Measurements from ENCODE around the gene MIX23. TPM values are rescaled to one million over a fixed set of nuclear protein-coding genes. Genes with fewer than 3 reads are reported as not detected.
A peak's percentile ranks its signal among the peaks of the same experiment; 100 is the strongest.

MIX23 gene
- polyA plus RNA-seq, 2 donors: 32.9 to 41.9 TPM

- H3K36me3 ChIP-seq (ENCODE audit: control insufficient read depth in 2 of 2, insufficient read depth in 2 of 2, low read length in 1 of 2): peaks cover 0 to 3% of the 10 kb centered on the region in 2 donors
- H3K4me1 ChIP-seq (ENCODE audit: control insufficient read depth in 2 of 2, insufficient read depth in 2 of 2, low read length in 1 of 2): peaks cover 0 to 2% of the 10 kb centered on the region in 2 donors
- 58 to 63% methylated on average over 4 of the region's 4 CpGs for WGBS, 2 donors
- peak overlapping the region; percentile 15 to 33 for H3K27ac ChIP-seq (ENCODE audit: low read depth in 2 of 2, low read length in 1 of 2)
- H3K27me3 ChIP-seq (ENCODE audit: control insufficient read depth in 1 of 2, insufficient read depth in 2 of 2, low read length in 2 of 2): no peaks in the 10 kb centered on the region
- no peak overlapping the region for H3K4me3 ChIP-seq (ENCODE audit: low read depth in 1 of 2, low read length in 2 of 2)
- H3K9me3 ChIP-seq (ENCODE audit: control insufficient read depth in 2 of 2, insufficient read depth in 1 of 2, low read depth in 1 of 2, low read length in 1 of 2): no peaks in the 10 kb centered on the region
Observed at GRCh38 chr3:122356402-122356801, 26.6 kb downstream of the MIX23 start.

GRCh38 chr3:122355612-122356011 lies 27.4 kb downstream of the MIX23 start:
- H3K4me1 ChIP-seq (ENCODE audit: control insufficient read depth in 2 of 2, insufficient read depth in 2 of 2, low read length in 1 of 2): peaks cover 0 to 2% of the 10 kb centered on the region in 2 donors
- peak overlapping the region; percentile 6 to 83 for H3K27ac ChIP-seq (ENCODE audit: low read depth in 2 of 2, low read length in 1 of 2)
- H3K4me3 ChIP-seq (ENCODE audit: low read depth in 1 of 2, low read length in 2 of 2): no peak overlapping the region
- WGBS, 2 donors: 71 to 83% methylated on average over 4 of the region's 4 CpGs
- no peaks in the 10 kb centered on the region for H3K9me3 ChIP-seq (ENCODE audit: control insufficient read depth in 2 of 2, insufficient read depth in 1 of 2, low read depth in 1 of 2, low read length in 1 of 2)
- no peaks in the 10 kb centered on the region for H3K27me3 ChIP-seq (ENCODE audit: control insufficient read depth in 1 of 2, insufficient read depth in 2 of 2, low read length in 2 of 2)
- peaks cover 0 to 3% of the 10 kb centered on the region in 2 donors for H3K36me3 ChIP-seq (ENCODE audit: control insufficient read depth in 2 of 2, insufficient read depth in 2 of 2, low read length in 1 of 2)

- peaks cover 0 to 3% of the 10 kb centered on the region in 2 donors for H3K36me3 ChIP-seq (ENCODE audit: control insufficient read depth in 2 of 2, insufficient read depth in 2 of 2, low read length in 1 of 2)
- H3K27ac ChIP-seq (ENCODE audit: low read depth in 2 of 2, low read length in 1 of 2): peak overlapping the region; percentile 69 to 92
- WGBS, 2 donors: 89 to 95% methylated on average over 1 of the region's 1 CpG
- no peak overlapping the region for H3K4me3 ChIP-seq (ENCODE audit: low read depth in 1 of 2, low read length in 2 of 2)
- H3K9me3 ChIP-seq (ENCODE audit: control insufficient read depth in 2 of 2, insufficient read depth in 1 of 2, low read depth in 1 of 2, low read length in 1 of 2): no peaks in the 10 kb centered on the region
- H3K27me3 ChIP-seq (ENCODE audit: control insufficient read depth in 1 of 2, insufficient read depth in 2 of 2, low read length in 2 of 2): no peaks in the 10 kb centered on the region
- peaks cover 0 to 2% of the 10 kb centered on the region in 2 donors for H3K4me1 ChIP-seq (ENCODE audit: control insufficient read depth in 2 of 2, insufficient read depth in 2 of 2, low read length in 1 of 2)
Observed at GRCh38 chr3:122353893-122354401, 29.1 kb downstream of the MIX23 start.

GRCh38 chr3:122353215-122353614 lies 29.8 kb downstream of the MIX23 start:
- peak overlapping the region; percentile 17 to 47 for H3K27ac ChIP-seq (ENCODE audit: low read depth in 2 of 2, low read length in 1 of 2)

GRCh38 chr3:122351612-122352011 lies 31.4 kb downstream of the MIX23 start:
- Histone ChIP-seq H3K4me1 (ENCODE audit: control insufficient read depth in 2 of 2, insufficient read depth in 2 of 2, low read length in 1 of 2) (no peaks in the 10 kb centered on the region), H3K36me3 (ENCODE audit: control insufficient read depth in 2 of 2, insufficient read depth in 2 of 2, low read length in 1 of 2) (no peaks in the 10 kb centered on the region), H3K4me3 (ENCODE audit: low read depth in 1 of 2, low read length in 2 of 2) (no peak overlapping the region), H3K27me3 (ENCODE audit: control insufficient read depth in 1 of 2, insufficient read depth in 2 of 2, low read length in 2 of 2) (no peaks in the 10 kb centered on the region), H3K9me3 (ENCODE audit: control insufficient read depth in 2 of 2, insufficient read depth in 1 of 2, low read depth in 1 of 2, low read length in 1 of 2) (no peaks in the 10 kb centered on the region), H3K27ac (ENCODE audit: low read depth in 2 of 2, low read length in 1 of 2) (no peak overlapping the region)
- WGBS, 2 donors: 91% methylated on average over 4 of the region's 4 CpGs

More at GRCh38 chr3:122353215-122353614, 29.8 kb downstream of the MIX23 start:
- Histone ChIP-seq H3K9me3 (ENCODE audit: control insufficient read depth in 2 of 2, insufficient read depth in 1 of 2, low read depth in 1 of 2, low read length in 1 of 2) (no peaks in the 10 kb centered on the region), H3K36me3 (ENCODE audit: control insufficient read depth in 2 of 2, insufficient read depth in 2 of 2, low read length in 1 of 2) (no peaks in the 10 kb centered on the region), H3K4me1 (ENCODE audit: control insufficient read depth in 2 of 2, insufficient read depth in 2 of 2, low read length in 1 of 2) (no peaks in the 10 kb centered on the region), H3K4me3 (ENCODE audit: low read depth in 1 of 2, low read length in 2 of 2) (no peak overlapping the region), H3K27me3 (ENCODE audit: control insufficient read depth in 1 of 2, insufficient read depth in 2 of 2, low read length in 2 of 2) (no peaks in the 10 kb centered on the region)
- WGBS, 2 donors: 28 to 42% methylated on average over 2 of the region's 2 CpGs

- H3K27me3 ChIP-seq (ENCODE audit: control insufficient read depth in 1 of 2, insufficient read depth in 2 of 2, low read length in 2 of 2): no peaks in the 10 kb centered on the region
- H3K9me3 ChIP-seq (ENCODE audit: control insufficient read depth in 2 of 2, insufficient read depth in 1 of 2, low read depth in 1 of 2, low read length in 1 of 2): no peaks in the 10 kb centered on the region
- no peak overlapping the region for H3K4me3 ChIP-seq (ENCODE audit: low read depth in 1 of 2, low read length in 2 of 2)
- no peaks in the 10 kb centered on the region for H3K4me1 ChIP-seq (ENCODE audit: control insufficient read depth in 2 of 2, insufficient read depth in 2 of 2, low read length in 1 of 2)
- no peaks in the 10 kb centered on the region for H3K36me3 ChIP-seq (ENCODE audit: control insufficient read depth in 2 of 2, insufficient read depth in 2 of 2, low read length in 1 of 2)
- 85 to 86% methylated on average over 5 of the region's 5 CpGs for WGBS, 2 donors
- peak overlapping the region in 1 of 2 donors; percentile 1 for H3K27ac ChIP-seq (ENCODE audit: low read depth in 2 of 2, low read length in 1 of 2)
Observed at GRCh38 chr3:122350814-122351418, 32.1 kb downstream of the MIX23 start.

GRCh38 chr3:122349171-122349570 lies 33.9 kb downstream of the MIX23 start:
- no peaks in the 10 kb centered on the region for H3K9me3 ChIP-seq (ENCODE audit: control insufficient read depth in 2 of 2, insufficient read depth in 1 of 2, low read depth in 1 of 2, low read length in 1 of 2)
- H3K27ac ChIP-seq (ENCODE audit: low read depth in 2 of 2, low read length in 1 of 2): no peak overlapping the region
- no peak overlapping the region for H3K4me3 ChIP-seq (ENCODE audit: low read depth in 1 of 2, low read length in 2 of 2)
- 73 to 79% methylated on average over 1 of the region's 1 CpG for WGBS, 2 donors
- no peaks in the 10 kb centered on the region for H3K4me1 ChIP-seq (ENCODE audit: control insufficient read depth in 2 of 2, insufficient read depth in 2 of 2, low read length in 1 of 2)
- no peaks in the 10 kb centered on the region for H3K27me3 ChIP-seq (ENCODE audit: control insufficient read depth in 1 of 2, insufficient read depth in 2 of 2, low read length in 2 of 2)
- no peaks in the 10 kb centered on the region for H3K36me3 ChIP-seq (ENCODE audit: control insufficient read depth in 2 of 2, insufficient read depth in 2 of 2, low read length in 1 of 2)

GRCh38 chr3:122343654-122344053 lies 39.4 kb downstream of the MIX23 start:
- Histone ChIP-seq H3K4me1 (ENCODE audit: control insufficient read depth in 2 of 2, insufficient read depth in 2 of 2, low read length in 1 of 2) (no peaks in the 10 kb centered on the region), H3K36me3 (ENCODE audit: control insufficient read depth in 2 of 2, insufficient read depth in 2 of 2, low read length in 1 of 2) (peaks cover 0 to 3% of the 10 kb centered on the region in 2 donors), H3K9me3 (ENCODE audit: control insufficient read depth in 2 of 2, insufficient read depth in 1 of 2, low read depth in 1 of 2, low read length in 1 of 2) (no peaks in the 10 kb centered on the region), H3K27me3 (ENCODE audit: control insufficient read depth in 1 of 2, insufficient read depth in 2 of 2, low read length in 2 of 2) (no peaks in the 10 kb centered on the region), H3K4me3 (ENCODE audit: low read depth in 1 of 2, low read length in 2 of 2) (no peak overlapping the region), H3K27ac (ENCODE audit: low read depth in 2 of 2, low read length in 1 of 2) (no peak overlapping the region)
- 72 to 77% methylated on average over 2 of the region's 2 CpGs for WGBS, 2 donors

GRCh38 chr3:122342803-122343202 lies 40.2 kb downstream of the MIX23 start:
- H3K4me1 ChIP-seq (ENCODE audit: control insufficient read depth in 2 of 2, insufficient read depth in 2 of 2, low read length in 1 of 2): no peaks in the 10 kb centered on the region
- 75 to 83% methylated on average over 1 of the region's 1 CpG for WGBS, 2 donors
- no peak overlapping the region for H3K4me3 ChIP-seq (ENCODE audit: low read depth in 1 of 2, low read length in 2 of 2)
- peaks cover 0 to 3% of the 10 kb centered on the region in 2 donors for H3K36me3 ChIP-seq (ENCODE audit: control insufficient read depth in 2 of 2, insufficient read depth in 2 of 2, low read length in 1 of 2)
- H3K27ac ChIP-seq (ENCODE audit: low read depth in 2 of 2, low read length in 1 of 2): no peak overlapping the region
- no peaks in the 10 kb centered on the region for H3K27me3 ChIP-seq (ENCODE audit: control insufficient read depth in 1 of 2, insufficient read depth in 2 of 2, low read length in 2 of 2)
- H3K9me3 ChIP-seq (ENCODE audit: control insufficient read depth in 2 of 2, insufficient read depth in 1 of 2, low read depth in 1 of 2, low read length in 1 of 2): no peaks in the 10 kb centered on the region

GRCh38 chr3:122332551-122332950 lies 50.5 kb downstream of the MIX23 start:
- Histone ChIP-seq H3K27ac (ENCODE audit: low read depth in 2 of 2, low read length in 1 of 2) (peak overlapping the region in 1 of 2 donors; percentile 33), H3K4me1 (ENCODE audit: control insufficient read depth in 2 of 2, insufficient read depth in 2 of 2, low read length in 1 of 2) (peaks cover 0 to 3% of the 10 kb centered on the region in 2 donors), H3K4me3 (ENCODE audit: low read depth in 1 of 2, low read length in 2 of 2) (no peak overlapping the region), H3K9me3 (ENCODE audit: control insufficient read depth in 2 of 2, insufficient read depth in 1 of 2, low read depth in 1 of 2, low read length in 1 of 2) (no peaks in the 10 kb centered on the region), H3K27me3 (ENCODE audit: control insufficient read depth in 1 of 2, insufficient read depth in 2 of 2, low read length in 2 of 2) (no peaks in the 10 kb centered on the region), H3K36me3 (ENCODE audit: control insufficient read depth in 2 of 2, insufficient read depth in 2 of 2, low read length in 1 of 2) (peaks cover 0 to 6% of the 10 kb centered on the region in 2 donors)
- WGBS, 2 donors: 87 to 92% methylated on average over 8 of the region's 8 CpGs

All from esophagus (tissue), 2 donors.